ENCODE data around the gene PRR15.

GRCh38 chr7:29604702-29605101 is 41.1 kb downstream of the PRR15 start:
- TF ChIP-seq TOX (CRISPR knock-in tag; IDR thresholded peaks at IDR 0.05; ENCODE audit: borderline replicate concordance), result no peak
- TF ChIP-seq ARNTL (CRISPR knock-in tag; IDR thresholded peaks at IDR 0.05; ENCODE audit: borderline replicate concordance, low read depth), result no peak
- no peak for TF ChIP-seq ISL1 (CRISPR knock-in tag; IDR thresholded peaks at IDR 0.05)
- TF ChIP-seq ZC3H10 (CRISPR knock-in tag; IDR thresholded peaks at IDR 0.05), result no peak
- no peak for TF ChIP-seq ZNF70 (CRISPR knock-in tag; IDR thresholded peaks at IDR 0.05)
- TF ChIP-seq RARB (CRISPR knock-in tag; IDR thresholded peaks at IDR 0.05), result no peak
- no peak for TF ChIP-seq BACH2 (CRISPR knock-in tag; IDR thresholded peaks at IDR 0.05; ENCODE audit: borderline replicate concordance)
- no peak for TF ChIP-seq CREB5 (CRISPR knock-in tag; IDR thresholded peaks at IDR 0.05; ENCODE audit: low read depth)
- no peak for TF ChIP-seq PATZ1 (CRISPR knock-in tag; IDR thresholded peaks at IDR 0.05; ENCODE audit: borderline replicate concordance)
- no peak for TF ChIP-seq OSR1 (CRISPR knock-in tag; IDR thresholded peaks at IDR 0.05)
- no peak for TF ChIP-seq ZFP30 (CRISPR knock-in tag; IDR thresholded peaks at IDR 0.05)

Measured in SK-N-SH treated with all-trans-retinoic acid at 6 μM for 48 hours (cell line).